Breast epithelium (tissue), 4 donors: ENCODE measurements around the gene SKIL. TPM values are rescaled to one million over a fixed set of nuclear protein-coding genes. Genes with fewer than 3 reads are reported as not detected.

ENCODE experiments used
- DNase-seq, 2 donors: peaks; one replicate each; pipeline ENCODE4 v3.0.0-alpha.2; 2019; ENCODE audit warnings: low spot score in 2 of 2
- H3K27ac ChIP-seq, 2 donors: fragments of 200-600 bp; sonication (generic) in 1 of 2; one replicate each; pipeline ENCODE4 v1.5.1; 2016 to 2019; ENCODE audit warnings: mild to moderate bottlenecking in 1 of 2
- H3K27me3 ChIP-seq, 2 donors: fragments of 200-600 bp; sonication (generic) in 1 of 2; one replicate each; pipeline versions ENCODE4 v1.5.1 to v1.6.0; 2017 to 2019; ENCODE audit warnings: control low read depth in 1 of 2, mild to moderate bottlenecking in 1 of 2
- H3K36me3 ChIP-seq: fragments of 200-600 bp; one replicate; pipeline ENCODE4 v1.5.1; 2019
- H3K4me1 ChIP-seq, 2 donors: fragments of 200-600 bp; sonication (generic); one replicate each; pipeline ENCODE4 v1.5.1; 2016 to 2019; ENCODE audit warnings: control low read depth in 1 of 2
- H3K4me3 ChIP-seq, 3 donors: fragments of 200-600 bp; sonication (generic); 1 replicate in 2 of 3; 2 replicates in 1 of 3; pipeline ENCODE4 v1.5.1; 2016 to 2019; ENCODE audit warnings: mild to moderate bottlenecking in 3 of 3, moderate library complexity in 2 of 3
- H3K9me3 ChIP-seq, 2 donors: fragments of 200-600 bp; sonication (generic) in 1 of 2; one replicate each; pipeline ENCODE4 v1.5.1; 2016 to 2019; ENCODE audit warnings: control low read depth in 1 of 2
- CTCF ChIP-seq, 3 donors: fragments of 450-650 bp; IDR thresholded peaks; one replicate each; pipeline ENCODE4 v1.5.1; 2016 to 2017; ENCODE audit warnings: antibody characterized with exemption in 3 of 3, mild to moderate bottlenecking in 3 of 3, moderate library complexity in 3 of 3
- POLR2A ChIP-seq: fragments of 450-650 bp; IDR thresholded peaks from one replicate; pipeline ENCODE4 v1.6.1; 2016; ENCODE audit warnings: antibody characterized with exemption, mild to moderate bottlenecking, moderate library complexity
- POLR2AphosphoS5 ChIP-seq, 3 donors: sonication (generic); formaldehyde crosslinking; IDR thresholded peaks; one replicate each; pipeline ENCODE4 v1.6.1; 2017; ENCODE audit warnings: antibody characterized with exemption in 3 of 3
- intact Hi-C: fragments of 100-400 bp; cut with DNase I; formaldehyde crosslinking; loops from one replicate; pipeline ENCODE4 v1.15.1; 2023; ENCODE audit warnings: low total_unique reads
- total RNA-seq, 3 donors: library from RNA; depleted of rRNA; stranded (reverse); fragments of >200 nt; gene quantifications; one replicate each; pipeline ENCODE4 v1.1.0, GENCODE V29; 2016

SKIL gene
- total RNA-seq, 3 donors from 2014 or later: 37.0 to 64.5 (median 53.1) TPM

DNA sequence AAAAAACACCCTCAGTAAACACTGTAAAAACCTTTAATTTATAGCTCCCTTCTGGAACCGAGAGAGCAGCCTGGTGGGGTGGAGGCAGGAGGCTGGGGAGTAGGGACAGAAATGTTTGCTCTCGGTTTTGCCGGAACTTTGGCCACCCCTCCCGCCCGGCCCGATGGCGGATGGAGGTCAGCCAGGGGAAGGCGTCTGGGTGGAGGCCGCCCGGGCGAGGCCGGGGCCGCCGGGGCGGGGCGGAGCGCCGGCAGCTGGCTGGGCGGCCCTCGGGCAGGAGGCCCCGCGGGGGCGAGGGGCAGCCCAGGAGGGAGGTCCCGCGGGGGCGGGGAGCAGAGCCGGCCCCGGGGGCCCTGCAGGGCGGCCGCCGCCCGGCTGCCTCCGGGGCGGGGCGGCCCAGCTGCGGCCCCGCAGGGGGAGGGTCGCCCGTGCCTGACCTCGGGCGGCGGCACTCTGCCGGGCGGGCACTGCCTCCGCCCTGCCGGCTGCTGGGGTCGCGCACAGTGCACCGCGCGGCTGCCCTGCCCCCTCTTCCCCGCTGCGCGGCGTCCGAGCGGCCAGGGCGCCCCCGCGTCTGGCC is 829 bp upstream of the SKIL start:
- Histone ChIP-seq H3K9me3 (no peaks in the 10 kb centered on the region), H3K27me3 (no peaks in the 10 kb centered on the region), H3K4me1 (peaks cover 0 to 8% of the 10 kb centered on the region in 2 donors), H3K27ac (peak overlapping the region; percentile 100), H3K36me3 (no peaks in the 10 kb centered on the region), H3K4me3 (peak overlapping the region; percentile 89 to 99 (median 99))
- DNase-seq: peak; percentile 66 to 69
- intact Hi-C loops: loop anchor here (5.0 kb wide), 1 partner anchor 1106 kb away; the partner anchor contains the start of gene TNIK
- no peak for TF ChIP-seq CTCF (IDR thresholded peaks at IDR 0.05)
- peak in 2 of 3 donors; percentile 12 to 26 for TF ChIP-seq POLR2AphosphoS5 (IDR thresholded peaks at IDR 0.05)
- no peak for TF ChIP-seq POLR2A

GRCh38 chr3:170358042-170359010 is 811 bp downstream of the SKIL start:
- peak overlapping the region; percentile 89 to 99 (median 99) for H3K4me3 ChIP-seq
- H3K27me3 ChIP-seq: no peaks in the 10 kb centered on the region
- intact Hi-C loops: loop anchor here (5.0 kb wide), 1 partner anchor 1104 kb away; the partner anchor contains the start of gene TNIK
- no peak for TF ChIP-seq POLR2A
- peak in 1 of 3 donors; percentile 42 for TF ChIP-seq POLR2AphosphoS5 (IDR thresholded peaks at IDR 0.05)
- TF ChIP-seq CTCF (IDR thresholded peaks at IDR 0.05): peak in 2 of 3 donors; percentile 22 to 33
- peaks cover 0 to 8% of the 10 kb centered on the region in 2 donors for H3K4me1 ChIP-seq
- DNase-seq: peak; percentile 76 to 77
- no peaks in the 10 kb centered on the region for H3K36me3 ChIP-seq
- H3K27ac ChIP-seq: peak overlapping the region; percentile 100
- H3K9me3 ChIP-seq: no peaks in the 10 kb centered on the region

DNA sequence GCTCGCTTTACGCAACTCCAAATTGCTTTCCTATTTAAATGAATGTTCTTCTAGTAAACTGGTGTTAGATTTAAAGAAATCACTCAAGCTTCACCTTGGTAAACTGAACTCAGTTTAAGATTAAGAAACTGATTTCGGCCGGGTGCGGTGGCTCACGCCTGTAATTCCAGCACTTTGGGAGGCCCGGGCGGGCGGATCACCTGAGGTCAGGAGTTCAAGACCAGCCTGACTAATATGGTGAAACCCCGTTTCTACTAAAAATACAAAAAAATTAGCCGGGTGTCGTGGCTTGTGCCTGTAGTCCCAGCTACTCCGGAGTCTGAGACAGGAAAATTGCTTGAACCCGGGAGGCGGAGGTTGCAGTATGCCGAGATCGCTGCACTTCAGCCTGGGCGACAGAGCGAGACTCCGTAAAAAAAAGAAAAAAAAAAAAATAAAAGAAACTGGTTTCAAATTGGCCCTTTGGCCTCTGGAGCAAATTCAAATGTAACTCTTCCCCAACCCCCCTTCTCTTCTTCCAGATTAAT is 1.7 kb downstream of the SKIL start:
- H3K9me3 ChIP-seq: no peaks in the 10 kb centered on the region
- H3K27ac ChIP-seq: no peak overlapping the region
- H3K4me3 ChIP-seq: peak overlapping the region; percentile 89 to 99 (median 99)
- intact Hi-C loops: loop anchor here (5.0 kb wide), 1 partner anchor 1103 kb away; the partner anchor contains the start of gene TNIK
- peaks cover 0 to 8% of the 10 kb centered on the region in 2 donors for H3K4me1 ChIP-seq
- no peak for TF ChIP-seq CTCF (IDR thresholded peaks at IDR 0.05)
- H3K27me3 ChIP-seq: no peaks in the 10 kb centered on the region
- DNase-seq: no peak
- no peaks in the 10 kb centered on the region for H3K36me3 ChIP-seq

- Histone ChIP-seq H3K9me3 (no peaks in the 10 kb centered on the region), H3K36me3 (no peaks in the 10 kb centered on the region), H3K27me3 (no peaks in the 10 kb centered on the region), H3K4me1 (peaks cover 0 to 8% of the 10 kb centered on the region in 2 donors), H3K27ac (no peak overlapping the region), H3K4me3 (no peak overlapping the region)
- intact Hi-C loops: no loop called here
- no peak for DNase-seq
- TF ChIP-seq CTCF (IDR thresholded peaks at IDR 0.05) (no peak), POLR2A (no peak), POLR2AphosphoS5 (IDR thresholded peaks at IDR 0.05) (no peak)
Observed at GRCh38 chr3:170360466-170360865, 3.0 kb downstream of the SKIL start.
